Activated CD4-positive, alpha-beta memory T cell treated with anti-CD3 and anti-CD28 coated beads for 36 hours (primary cell): ENCODE results near the gene RTN4IP1. TPM values are rescaled to one million over a fixed set of nuclear protein-coding genes. Genes with fewer than 3 reads are reported as not detected.
"Not testable (repeated sequence)": the region's sequence is repeated elsewhere in the genome, so short reads cannot be mapped to it uniquely, and the experiment has no call there.

Experiments used
- CTCF ChIA-PET: fragments of 350-600 bp; sonication (Branson Sonifier 250); formaldehyde crosslinking; loops from one replicate; lab custom pipeline; 2021; ENCODE audit warnings: antibody characterized with exemption, inconsistent platforms; lab: Charles Lee
- POLR2A ChIA-PET: fragments of 350-600 bp; sonication (Branson Sonifier 250); formaldehyde crosslinking; loops from one replicate; lab custom pipeline; 2021; ENCODE audit warnings: antibody characterized with exemption; lab: Charles Lee
- DNase-seq: peaks from one replicate; pipeline ENCODE4 v3.0.0-alpha.2; 2020
- H3K27ac Mint-ChIP-seq: one replicate; pipeline ENCODE4 v1.8.0; 2021; ENCODE audit warnings: mixed read lengths
- H3K27me3 Mint-ChIP-seq: one replicate; pipeline ENCODE4 v1.8.0; 2021; ENCODE audit warnings: mixed read lengths
- H3K36me3 Mint-ChIP-seq: one replicate; pipeline ENCODE4 v1.8.0; 2021; ENCODE audit warnings: mixed read lengths
- H3K4me1 Mint-ChIP-seq: one replicate; pipeline ENCODE4 v1.8.0; 2021; ENCODE audit warnings: low read depth, mixed read lengths
- H3K4me3 Mint-ChIP-seq: one replicate; pipeline ENCODE4 v1.8.0; 2021; ENCODE audit warnings: mild to moderate bottlenecking, mixed read lengths
- H3K9me3 Mint-ChIP-seq: one replicate; pipeline ENCODE4 v1.8.0; 2021; ENCODE audit warnings: mixed read lengths
- intact Hi-C: fragments of 100-400 bp; cut with micrococcal nuclease; formaldehyde crosslinking; loops from one replicate; pipeline ENCODE4 v1.15.1; 2023
- total RNA-seq, 2 experiments: library from RNA; stranded (reverse); gene quantifications; one replicate each; pipeline ENCODE4 v1.2.3, GENCODE V29; 2021

RTN4IP1 gene
- total RNA-seq, 2 experiments from 2014 or later, result 8.0 to 8.5 TPM

GRCh38 chr6:106643061-106643460 is 13.8 kb upstream of the RTN4IP1 start:
- intact Hi-C loops, result no loop called here
- Mint-ChIP-seq H3K27me3 (no peaks in the 10 kb centered on the region), H3K27ac (no peak overlapping the region), H3K4me3 (no peak overlapping the region), H3K36me3 (peaks cover 31% of the 10 kb centered on the region), H3K4me1 (peaks cover 3% of the 10 kb centered on the region), H3K9me3 (no peaks in the 10 kb centered on the region)
- no peak for DNase-seq
- ChIA-PET CTCF (interaction anchor here (1.0 kb wide), 1 partner anchor 35 kb away, joined by 4 read pairs; no protein-coding TSS in a partner anchor), POLR2A (no interaction called here)

GRCh38 chr6:106642476-106642875 is 13.2 kb upstream of the RTN4IP1 start:
- no peaks in the 10 kb centered on the region for H3K27me3 Mint-ChIP-seq
- DNase-seq, result no peak
- H3K4me3 Mint-ChIP-seq, result no peak overlapping the region
- POLR2A ChIA-PET, result no interaction called here
- no peaks in the 10 kb centered on the region for H3K9me3 Mint-ChIP-seq
- CTCF ChIA-PET, result no interaction called here
- no peak overlapping the region for H3K27ac Mint-ChIP-seq
- intact Hi-C loops, result no loop called here
- H3K4me1 Mint-ChIP-seq, result peaks cover 3% of the 10 kb centered on the region
- H3K36me3 Mint-ChIP-seq, result peaks cover 31% of the 10 kb centered on the region

GRCh38 chr6:106639812-106640211 is 10.5 kb upstream of the RTN4IP1 start:
- intact Hi-C loops, result no loop called here
- H3K27ac Mint-ChIP-seq, result no peak overlapping the region
- no peaks in the 10 kb centered on the region for H3K9me3 Mint-ChIP-seq
- no peaks in the 10 kb centered on the region for H3K27me3 Mint-ChIP-seq
- ChIA-PET POLR2A (no interaction called here), CTCF (interaction anchor here (1.0 kb wide), 1 partner anchor 358 kb away, joined by 3 read pairs; no protein-coding TSS in a partner anchor)
- DNase-seq, result no peak
- peaks cover 14% of the 10 kb centered on the region for H3K4me1 Mint-ChIP-seq
- no peak overlapping the region for H3K4me3 Mint-ChIP-seq
- peaks cover 20% of the 10 kb centered on the region for H3K36me3 Mint-ChIP-seq

GRCh38 chr6:106637717-106638341 is 8.5 kb upstream of the RTN4IP1 start:
- H3K4me3 Mint-ChIP-seq, result no peak overlapping the region
- ChIA-PET CTCF (interaction anchor here (1.0 kb wide), 1 partner anchor 26 kb away, joined by 3 read pairs; no protein-coding TSS in a partner anchor), POLR2A (interaction anchor here (0.6 kb wide), 1 partner anchor 562 kb away, joined by 3 read pairs; no protein-coding TSS in a partner anchor)
- no peak overlapping the region for H3K27ac Mint-ChIP-seq
- no peak for DNase-seq
- intact Hi-C loops, result no loop called here
- H3K4me1 Mint-ChIP-seq, result peaks cover 14% of the 10 kb centered on the region
- H3K27me3 Mint-ChIP-seq, result no peaks in the 10 kb centered on the region
- H3K36me3 Mint-ChIP-seq, result peaks cover 12% of the 10 kb centered on the region
- H3K9me3 Mint-ChIP-seq, result no peaks in the 10 kb centered on the region

GRCh38 chr6:106637051-106637716 is 7.9 kb upstream of the RTN4IP1 start:
- no peak overlapping the region for H3K27ac Mint-ChIP-seq

GRCh38 chr6:106634565-106634964 is 5.3 kb upstream of the RTN4IP1 start:
- Mint-ChIP-seq H3K4me1 (peaks cover 22% of the 10 kb centered on the region), H3K4me3 (no peak overlapping the region), H3K36me3 (peaks cover 3% of the 10 kb centered on the region), H3K9me3 (no peaks in the 10 kb centered on the region), H3K27ac (no peak overlapping the region), H3K27me3 (no peaks in the 10 kb centered on the region)
- ChIA-PET POLR2A (no interaction called here), CTCF (interaction anchor here (1.3 to 1.8 kb wide), 3 partner anchors 26 to 363 kb away, joined by 3 to 7 read pairs (median 7); no protein-coding TSS in a partner anchor)
- intact Hi-C loops, result no loop called here
- DNase-seq, result no peak

More at GRCh38 chr6:106637051-106637716, 7.9 kb upstream of the RTN4IP1 start:
- intact Hi-C loops, result no loop called here
- no peak overlapping the region for H3K4me3 Mint-ChIP-seq
- H3K4me1 Mint-ChIP-seq, result peaks cover 17% of the 10 kb centered on the region
- DNase-seq, result no peak
- CTCF ChIA-PET, result interaction anchor here (0.6 kb wide), 1 partner anchor 303 kb away, joined by 3 read pairs; no protein-coding TSS in a partner anchor
- no peaks in the 10 kb centered on the region for H3K9me3 Mint-ChIP-seq
- no peaks in the 10 kb centered on the region for H3K27me3 Mint-ChIP-seq
- peaks cover 7% of the 10 kb centered on the region for H3K36me3 Mint-ChIP-seq
- POLR2A ChIA-PET, result interaction anchor here (0.6 kb wide), 1 partner anchor 561 kb away, joined by 3 read pairs; no protein-coding TSS in a partner anchor

GRCh38 chr6:106631346-106631745 is 2.0 kb upstream of the RTN4IP1 start:
- H3K9me3 Mint-ChIP-seq, result no peaks in the 10 kb centered on the region
- H3K27ac Mint-ChIP-seq, result no peak overlapping the region
- POLR2A ChIA-PET, result no interaction called here
- peaks cover 19% of the 10 kb centered on the region for H3K4me1 Mint-ChIP-seq
- intact Hi-C loops, result no loop called here
- no peaks in the 10 kb centered on the region for H3K36me3 Mint-ChIP-seq
- CTCF ChIA-PET, result no interaction called here
- H3K4me3 Mint-ChIP-seq, result no peak overlapping the region
- no peaks in the 10 kb centered on the region for H3K27me3 Mint-ChIP-seq
- DNase-seq, result no peak

GRCh38 chr6:106630366-106630765 is 1.1 kb upstream of the RTN4IP1 start:
- Mint-ChIP-seq H3K27ac (no peak overlapping the region), H3K4me1 (peaks cover 19% of the 10 kb centered on the region), H3K9me3 (no peaks in the 10 kb centered on the region), H3K36me3 (peaks cover under 1% of the 10 kb centered on the region), H3K27me3 (no peaks in the 10 kb centered on the region), H3K4me3 (peak overlapping the region; percentile 92)
- DNase-seq, result no peak
- POLR2A ChIA-PET, result no interaction called here
- intact Hi-C loops, result no loop called here
- CTCF ChIA-PET, result interaction anchor here (0.6 to 1.2 kb wide), 3 partner anchors 9 to 295 kb away, joined by 3 to 4 read pairs (median 4); no protein-coding TSS in a partner anchor

GRCh38 chr6:106629859-106630163 is 513 bp upstream of the RTN4IP1 start:
- intact Hi-C loops, result loop anchor here (1.0 to 5.0 kb wide), 5 partner anchors 17 to 397 kb away; partner anchors contain the start of genes ATG5 and MTRES1
- no peaks in the 10 kb centered on the region for H3K27me3 Mint-ChIP-seq
- peak overlapping the region; percentile 94 for H3K27ac Mint-ChIP-seq

GRCh38 chr6:106628658-106629102 is 618 bp downstream of the RTN4IP1 start:
- intact Hi-C loops, result loop anchor here (1.0 to 5.0 kb wide), 5 partner anchors 15 to 399 kb away; partner anchors contain the start of genes ATG5 and MTRES1
- peak overlapping the region; percentile 94 for H3K27ac Mint-ChIP-seq
- no peaks in the 10 kb centered on the region for H3K9me3 Mint-ChIP-seq
- DNase-seq, result no peak
- peaks cover 2% of the 10 kb centered on the region for H3K36me3 Mint-ChIP-seq
- peak overlapping the region; percentile 92 for H3K4me3 Mint-ChIP-seq
- H3K27me3 Mint-ChIP-seq, result no peaks in the 10 kb centered on the region
- ChIA-PET CTCF (interaction anchor here (1.3 to 1.4 kb wide), 2 partner anchors 20 to 351 kb away, joined by 4 to 5 read pairs; no protein-coding TSS in a partner anchor), POLR2A (interaction anchor here (0.7 to 0.8 kb wide), 2 partner anchors 121 to 436 kb away, joined by 3 read pairs; no protein-coding TSS in a partner anchor)
- peaks cover 15% of the 10 kb centered on the region for H3K4me1 Mint-ChIP-seq

More at GRCh38 chr6:106629859-106630163, 513 bp upstream of the RTN4IP1 start:
- no peaks in the 10 kb centered on the region for H3K9me3 Mint-ChIP-seq
- no peak for DNase-seq
- H3K4me3 Mint-ChIP-seq, result peak overlapping the region; percentile 92
- POLR2A ChIA-PET, result no interaction called here
- CTCF ChIA-PET, result interaction anchor here (0.9 to 1.2 kb wide), 2 partner anchors 8 to 21 kb away, joined by 3 to 4 read pairs; no protein-coding TSS in a partner anchor
- H3K36me3 Mint-ChIP-seq, result peaks cover 2% of the 10 kb centered on the region
- H3K4me1 Mint-ChIP-seq, result peaks cover 15% of the 10 kb centered on the region

- intact Hi-C loops, result loop anchor here (5.0 kb wide), 2 partner anchors 115 to 400 kb away; partner anchors contain the start of gene MTRES1
- peaks cover 14% of the 10 kb centered on the region for H3K4me1 Mint-ChIP-seq
- H3K9me3 Mint-ChIP-seq, H3K27me3 Mint-ChIP-seq, POLR2A ChIA-PET, H3K27ac Mint-ChIP-seq, H3K36me3 Mint-ChIP-seq, DNase-seq, H3K4me3 Mint-ChIP-seq: not testable (repeated sequence)
- CTCF ChIA-PET, result interaction anchor here (1.3 to 1.4 kb wide), 2 partner anchors 19 to 352 kb away, joined by 4 to 5 read pairs; no protein-coding TSS in a partner anchor
Observed at GRCh38 chr6:106627760-106628159, 1.5 kb downstream of the RTN4IP1 start.
